HepG2 (cell line): ENCODE data around the gene RAP1A. TPM values are rescaled to one million over a fixed set of nuclear protein-coding genes. Genes with fewer than 3 reads are reported as not detected.

ENCODE experiments used
- ATAC-seq: fragments of 200-7000 bp; cut with Tn5 transposase; 3 replicates; pipeline ENCODE4 v1.9.1; 2020; ENCODE audit warnings: mild to moderate bottlenecking, moderate library complexity
- BruUV-seq: library from RNA; stranded (reverse); fragments of 400-500 nt; replicated peaks from 2 replicates; lab custom pipeline; 2021; lab: Mats Ljungman, UMichigan
- CTCF ChIA-PET: fragments of 300-600 bp; formaldehyde crosslinking; extraction: SDS; loops from one replicate; lab custom pipeline; 2021; ENCODE audit warnings: low total read pairs, inconsistent platforms, low intra/inter-chr PET ratio; lab: Yijun Ruan, JAX
- POLR2A ChIA-PET: fragments of 350-600 bp; sonication (Branson Sonifier 250); formaldehyde crosslinking; loops from one replicate; lab custom pipeline; 2020; ENCODE audit warnings: antibody characterized with exemption, inconsistent platforms; lab: Yijun Ruan, JAX
- DNase-seq: peaks from one replicate; pipeline ENCODE4 v3.0.0-alpha.2; 2015; ENCODE audit warnings: low spot score
- FAIRE-seq: peaks from 3 replicates; lab custom pipeline; 2011; peaks lifted over from hg19 to GRCh38; lab: Jason Lieb, UNC
- H2AFZ ChIP-seq: one replicate; pipeline ENCODE4 v1.6.1; 2011; ENCODE audit warnings: low read length, inconsistent platforms
- H3K27ac ChIP-seq: fragments of 300-600 bp; 3 replicates; pipeline ENCODE4 v1.8.0; 2011; ENCODE audit warnings: mixed run types, mild to moderate bottlenecking, mixed read lengths, low read length, inconsistent platforms; ENCODE audit not compliant: insufficient read depth; ENCODE audit errors: extremely low read length
- H3K27me3 ChIP-seq, 2 experiments: fragments of 200-600 bp in 1 of 2; 2 replicates in 1 of 2; 3 replicates in 1 of 2; pipeline versions ENCODE4 v1.6.0 to v1.8.0; 2011; ENCODE audit warnings: low read length in 2 of 2, mild to moderate bottlenecking in 2 of 2, moderate library complexity in 2 of 2, inconsistent platforms in 1 of 2; ENCODE audit not compliant: insufficient read depth in 2 of 2, control insufficient read depth in 1 of 2
- H3K36me3 ChIP-seq, 2 experiments: fragments of 200-600 bp in 1 of 2; replicated peaks in 1 of 2; 2 replicates in 1 of 2; 3 replicates in 1 of 2; pipeline versions ENCODE4 v1.5.1 to v1.8.0; 2011; ENCODE audit warnings: low read length in 2 of 2, inconsistent platforms in 1 of 2; ENCODE audit not compliant: insufficient read depth in 2 of 2, control insufficient read depth in 1 of 2
- H3K4me1 ChIP-seq: 2 replicates; pipeline ENCODE4 v1.5.1; 2012; ENCODE audit warnings: low read length, inconsistent platforms; ENCODE audit not compliant: insufficient read depth
- H3K4me2 ChIP-seq: 2 replicates; pipeline ENCODE4 v1.6.0; 2011; ENCODE audit warnings: low read depth, low read length, inconsistent platforms
- H3K4me3 ChIP-seq, 3 experiments: fragments of 200-600 bp in 1 of 3; sonication (generic), shearing (Covaris generic) in 1 of 3; replicated peaks in 1 of 3; 2 replicates each; pipeline ENCODE4 v1.5.1; 2011 to 2016; ENCODE audit warnings: low read length in 3 of 3, inconsistent platforms in 2 of 3, low read depth in 2 of 3, mild to moderate bottlenecking in 2 of 3, control low read depth in 1 of 3, mixed read lengths in 1 of 3; ENCODE audit not compliant: insufficient read depth in 1 of 3
- H3K79me2 ChIP-seq: one replicate; pipeline ENCODE4 v1.6.1; 2011; ENCODE audit warnings: low read length, inconsistent platforms; ENCODE audit not compliant: insufficient read depth
- H3K9ac ChIP-seq: 2 replicates; pipeline ENCODE4 v1.6.0; 2011; ENCODE audit warnings: mild to moderate bottlenecking, low read depth, low read length, inconsistent platforms; ENCODE audit not compliant: insufficient read depth
- H3K9me3 ChIP-seq: 2 replicates; pipeline ENCODE4 v1.5.1; 2012; ENCODE audit warnings: mild to moderate bottlenecking, low read length
- H4K20me1 ChIP-seq: 2 replicates; pipeline ENCODE4 v1.6.0; 2011; ENCODE audit warnings: inconsistent platforms, mild to moderate bottlenecking, low read length, moderate library complexity; ENCODE audit not compliant: insufficient read depth
- HIVEP1 ChIP-seq: sonication (generic); formaldehyde crosslinking; IDR thresholded peaks from 2 replicates; pipeline ENCODE4 v1.4.0; 2020; ENCODE audit warnings: mild to moderate bottlenecking, missing genetic modification reagents
- MBNL3 ChIP-seq: fragments of 250-450 bp; sonication (Bioruptor Pico); conservative IDR thresholded peaks from 2 replicates; pipeline ENCODE4 v1.8.0; 2022; ENCODE audit warnings: mild to moderate bottlenecking, inconsistent platforms
- MXD4 ChIP-seq: IDR thresholded peaks from 2 replicates; pipeline ENCODE4 v1.6.1; 2016; ENCODE audit warnings: mild to moderate bottlenecking, missing biosample characterization, missing genetic modification reagents
- NFE2L1 ChIP-seq: sonication (generic); formaldehyde crosslinking; IDR thresholded peaks from 2 replicates; pipeline ENCODE4 v1.4.0; 2020; ENCODE audit warnings: missing genetic modification reagents, mild to moderate bottlenecking, borderline replicate concordance
- PHF5A ChIP-seq: IDR thresholded peaks from one replicate; pipeline ENCODE4 v1.6.1; 2018; ENCODE audit warnings: low read depth, missing genetic modification reagents; ENCODE audit not compliant: unreplicated experiment
- SOX13 ChIP-seq, 3 experiments: fragments of 450-650 bp in 1 of 3; sonication (generic) in 1 of 3; formaldehyde crosslinking in 1 of 3; IDR thresholded peaks in 2 of 3; conservative IDR thresholded peaks in 1 of 3; 2 replicates each; pipeline versions ENCODE4 v1.5.0 to v1.6.1; 2016 to 2020; ENCODE audit warnings: antibody characterized with exemption in 1 of 3, mild to moderate bottlenecking in 1 of 3, missing compliant biosample characterization in 1 of 3, missing genetic modification reagents in 1 of 3, moderate library complexity in 1 of 3
- SOX5 ChIP-seq: IDR thresholded peaks from 2 replicates; pipeline ENCODE4 v1.6.1; 2016; ENCODE audit warnings: borderline replicate concordance
- ZBTB14 ChIP-seq: sonication (generic); formaldehyde crosslinking; IDR thresholded peaks from 2 replicates; pipeline ENCODE4 v1.4.0; 2020; ENCODE audit warnings: missing genetic modification reagents
- WGBS: methylation state at CpG from one replicate; pipeline ENCODE4 v1.1.6; 2017; ENCODE audit warnings: low lambda C conversion rate; 5-methylcytosine and 5-hydroxymethylcytosine counted together
- in situ Hi-C: cut with HindIII; loops from 2 replicates; pipeline ENCODE4 v1.10.0; 2017; ENCODE audit warnings: low pct_unique_long_range_greater_than_20kb; ENCODE audit not compliant: extremely low pct_ligation_motif_present
- intact Hi-C: fragments of 100-400 bp; cut with micrococcal nuclease; formaldehyde crosslinking; loops from one replicate; pipeline ENCODE4 v1.10.0; 2022; ENCODE audit not compliant: unreplicated experiment
- polyA plus RNA-seq, 8 experiments: library from polyadenylated mRNA; depleted of rRNA in 3 of 8; stranded (reverse) in 7 of 8; unstranded in 1 of 8; fragments of >200 nt; fragmentation: Illumina TruSeq in 4 of 8; extraction: Trizol in 4 of 8; gene quantifications; 2 replicates each; pipeline versions ENCODE4 v1.2.1 to v1.2.3, GENCODE V29; 2011 to 2016; ENCODE audit warnings: low read depth in 4 of 8, missing spikeins in 1 of 8, mixed read lengths in 1 of 8; ENCODE audit not compliant: insufficient read depth in 1 of 8
- total RNA-seq, 5 experiments: library from RNA; depleted of rRNA; stranded (reverse); fragments of >200 nt; fragmentation: Illumina TruSeq; extraction: Trizol; gene quantifications; 2 replicates each; pipeline ENCODE4 v1.2.3, GENCODE V29; 2016; ENCODE audit warnings: low read depth in 1 of 5

Gene RAP1A
- total and polyA plus RNA-seq, 2 of the 13 experiments (the other 11 are each of a cell fraction or from before 2014, with no cell fraction given): 19.0 to 20.7 TPM

- Histone ChIP-seq H3K4me2 (no peak overlapping the region; the same call in 1 of the 2 replicates), H3K9me3 (no peaks in the 10 kb centered on the region), H3K9ac (no peak overlapping the region), H2AFZ (no peak overlapping the region), H3K4me3 (no peak overlapping the region), H3K27me3 (peaks cover 0 to 5% of the 10 kb centered on the region in 2 experiments; a peak in 1 of 5 replicates), H3K27ac (no peak overlapping the region), H3K79me2 (peaks cover under 1% of the 10 kb centered on the region), H3K36me3 (no peaks in the 10 kb centered on the region), H3K4me1 (peaks cover 44% of the 10 kb centered on the region), H4K20me1 (no peaks in the 10 kb centered on the region; the same call in 1 of the 2 replicates)
- TF ChIP-seq MBNL3 (CRISPR knock-in tag) (no peak), SOX13 (IDR thresholded peaks at IDR 0.05) (no peak), SOX13 (CRISPR knock-in tag; conservative IDR thresholded peaks at IDR 0.05 in 1 of 2, IDR thresholded peaks at IDR 0.05 in 1 of 2) (no peak), SOX5 (CRISPR knock-in tag) (no peak), HIVEP1 (no peak), PHF5A (no peak), MXD4 (no peak), ZBTB14 (CRISPR knock-in tag) (no peak), NFE2L1 (CRISPR knock-in tag) (no peak)
- intact Hi-C loops (no loop called here), in situ Hi-C loops (no loop called here)
- no peak for DNase-seq
- ChIA-PET POLR2A (no interaction called here), CTCF (interaction anchor here (1.2 kb wide), 1 partner anchor 28 kb away, joined by 3 read pairs; no protein-coding TSS in a partner anchor)
- BruUV-seq: no TSS peak
- no peak for FAIRE-seq
- ATAC-seq: no peak
- 56% methylated on average over 5 of the region's 5 CpGs for WGBS
Observed at GRCh38 chr1:111742938-111743549, 123.5 kb downstream of the RAP1A start.
